ENCODE results near the gene FNDC3A. TPM values are rescaled to one million over a fixed set of nuclear protein-coding genes. Genes with fewer than 3 reads are reported as not detected.

FNDC3A gene
- total and polyA plus RNA-seq, 9 of the 15 experiments (the other 6 are each of a cell fraction or from before 2014, with no cell fraction given): 4.1 to 22.0 (median 13.5) TPM

GRCh38 chr13:49093376-49093775 lies 117.7 kb downstream of the FNDC3A start:
- POLR2A ChIA-PET: interaction anchor here (0.6 kb wide), 1 partner anchor 18 kb away, joined by 4 read pairs; no protein-coding TSS in a partner anchor
- Histone ChIP-seq H3K36me3 (ENCODE audit: control insufficient read depth, insufficient read depth, low read length) (no peaks in the 10 kb centered on the region), H3K27ac (ENCODE audit: extremely low read depth, low read depth, low read length) (no peak overlapping the region), H3K79me2 (ENCODE audit: control insufficient read depth, insufficient read depth, low read length) (no peaks in the 10 kb centered on the region), H3K4me3 (no peak overlapping the region), H4K20me1 (replicated peaks; ENCODE audit: control insufficient read depth, insufficient read depth, low read length) (no peaks in the 10 kb centered on the region), H3K9me1 (ENCODE audit: control insufficient read depth, insufficient read depth, low read length) (no peaks in the 10 kb centered on the region), H3K9me3 (replicated peaks; ENCODE audit: control insufficient read depth, insufficient read depth, low read depth, low read length) (no peaks in the 10 kb centered on the region), H3K4me2 (ENCODE audit: insufficient read depth, low read length) (no peak overlapping the region), H3K4me1 (replicated peaks in 1 of 2; ENCODE audit: control insufficient read depth in 2 of 2, insufficient read depth in 2 of 2, low read length in 2 of 2) (no peaks in the 10 kb centered on the region; a peak in 3 of 5 replicates), H3K27me3 (ENCODE audit: control insufficient read depth in 2 of 2, insufficient read depth in 2 of 2, low read length in 2 of 2) (no peaks in the 10 kb centered on the region), H2AFZ (ENCODE audit: low read depth, low read length) (no peak overlapping the region), H3K9ac (ENCODE audit: insufficient read depth in 1 of 2, low read depth in 2 of 2, low read length in 2 of 2) (no peak overlapping the region)
- no TSS peak for BruUV-seq (replicated peaks)
- in situ Hi-C loops (cut with MboI) (no loop called here), intact Hi-C loops (cut with micrococcal nuclease) (no loop called here)
- FAIRE-seq (no peak), ATAC-seq (no peak), DNase-seq (ENCODE audit: extremely low read depth in 1 of 4, low spot score in 3 of 4) (no peak)
- WGBS (ENCODE audit: insufficient coverage, low coverage, missing lambda C conversion rate): 83% methylated on average over 5 of the region's 5 CpGs
- CTCF ChIA-PET (ENCODE audit: low intra/inter-chr PET ratio): interaction anchor here (0.6 kb wide), 1 partner anchor 18 kb away, joined by 3 read pairs; no protein-coding TSS in a partner anchor
- TF ChIP-seq ZKSCAN3 (CRISPR knock-in tag; IDR thresholded peaks at IDR 0.05) (no peak), MLLT1 (IDR thresholded peaks at IDR 0.05) (no peak), SOX6 (IDR thresholded peaks at IDR 0.05) (no peak), MTA3 (IDR thresholded peaks at IDR 0.05; ENCODE audit: borderline replicate concordance) (no peak), ZNF583 (CRISPR knock-in tag; IDR thresholded peaks at IDR 0.05) (no peak), NRF1 (conservative IDR thresholded peaks at IDR 0.05 in 1 of 2, IDR thresholded peaks at IDR 0.05 in 1 of 2) (no peak), CLOCK (CRISPR knock-in tag; IDR thresholded peaks at IDR 0.05; ENCODE audit: borderline replicate concordance) (no peak), KDM4B (IDR thresholded peaks at IDR 0.05; ENCODE audit: borderline replicate concordance in 2 of 2, low read depth in 1 of 2) (no peak), RFX5 (IDR thresholded peaks at IDR 0.05; ENCODE audit: low read depth, low read length) (no peak), THRAP3 (IDR thresholded peaks at IDR 0.05; ENCODE audit: borderline replicate concordance) (no peak), TOE1 (IDR thresholded peaks at IDR 0.05; ENCODE audit: borderline replicate concordance) (no peak), TOE1 (CRISPR knock-in tag; IDR thresholded peaks at IDR 0.05; ENCODE audit: borderline replicate concordance, low read depth) (no peak), TCF3 (CRISPR knock-in tag; IDR thresholded peaks at IDR 0.05) (no peak), SMAD1 (IDR thresholded peaks at IDR 0.05; ENCODE audit: low read depth, low read length, partially characterized antibody) (no peak), ZNF589 (CRISPR knock-in tag; IDR thresholded peaks at IDR 0.05; ENCODE audit: low read depth) (no peak), E2F4 (CRISPR knock-in tag; IDR thresholded peaks at IDR 0.05; ENCODE audit: low read depth) (no peak), ZC3H11A (IDR thresholded peaks at IDR 0.05; ENCODE audit: low read depth, low read length) (no peak), GTF2A2 (tag; IDR thresholded peaks at IDR 0.05) (no peak), ZNF551 (CRISPR knock-in tag; IDR thresholded peaks at IDR 0.05) (no peak)
